Loucy (cell line): ENCODE data around the gene VANGL2.

Experiments
- H2AFZ ChIP-seq: fragments of 200-600 bp; sonication (generic); 2 replicates; pipeline ENCODE4 v1.6.0; 2016; ENCODE audit warnings: antibody characterized with exemption, mild to moderate bottlenecking, low read length, moderate library complexity
- H3F3A ChIP-seq: fragments of 200-600 bp; 2 replicates; pipeline ENCODE4 v1.6.0; 2016; ENCODE audit warnings: antibody characterized with exemption, low read depth, mild to moderate bottlenecking
- H3K27me3 ChIP-seq: fragments of 200-600 bp; sonication (generic); 2 replicates; pipeline ENCODE4 v1.6.1; 2014; ENCODE audit warnings: low read length, mild to moderate bottlenecking; ENCODE audit not compliant: insufficient read depth, poor library complexity, severe bottlenecking
- H3K36me3 ChIP-seq: fragments of 200-600 bp; sonication (generic); 2 replicates; pipeline ENCODE4 v1.6.1; 2016; ENCODE audit warnings: low read length; ENCODE audit not compliant: insufficient read depth
- H3K4me1 ChIP-seq: fragments of 200-600 bp; sonication (generic); 2 replicates; pipeline ENCODE4 v1.5.1; 2014; ENCODE audit warnings: low read length, mild to moderate bottlenecking; ENCODE audit not compliant: insufficient read depth, poor library complexity, severe bottlenecking
- H3K4me2 ChIP-seq: fragments of 200-600 bp; sonication (generic); 2 replicates; pipeline ENCODE4 v1.6.0; 2014; ENCODE audit warnings: antibody characterized with exemption, low read length, low read depth, mild to moderate bottlenecking; ENCODE audit not compliant: poor library complexity, severe bottlenecking
- H3K4me3 ChIP-seq: fragments of 200-600 bp; sonication (generic); 2 replicates; pipeline ENCODE4 v1.5.1; 2014; ENCODE audit warnings: low read length, mild to moderate bottlenecking, mixed read lengths; ENCODE audit not compliant: poor library complexity, severe bottlenecking
- H3K79me2 ChIP-seq: fragments of 200-600 bp; sonication (generic); 2 replicates; pipeline ENCODE4 v1.6.1; 2014; ENCODE audit warnings: low read length; ENCODE audit not compliant: insufficient read depth
- H3K9ac ChIP-seq: fragments of 200-600 bp; sonication (generic); 2 replicates; pipeline ENCODE4 v1.6.0; 2014; ENCODE audit warnings: mild to moderate bottlenecking, low read depth, low read length, moderate library complexity; ENCODE audit not compliant: poor library complexity, severe bottlenecking
- H3K9me2 ChIP-seq: fragments of 200-600 bp; sonication (generic); replicated peaks from 2 replicates; pipeline ENCODE4 v1.6.1; 2016; ENCODE audit warnings: low read depth, low read length, mixed read lengths
- H3K9me3 ChIP-seq: fragments of 200-600 bp; sonication (generic); 2 replicates; pipeline ENCODE4 v1.6.1; 2014; ENCODE audit warnings: mild to moderate bottlenecking, antibody characterized with exemption, low read length, low read depth; ENCODE audit not compliant: insufficient read depth
- H4K20me1 ChIP-seq: fragments of 200-600 bp; sonication (generic); 2 replicates; pipeline ENCODE4 v1.6.0; 2014; ENCODE audit warnings: antibody characterized with exemption, low read length, mild to moderate bottlenecking; ENCODE audit not compliant: insufficient read depth, poor library complexity, severe bottlenecking
- CTCF ChIP-seq: fragments of 200-600 bp; sonication (generic); conservative IDR thresholded peaks from 2 replicates; pipeline ENCODE4 v1.5.1; 2014; ENCODE audit warnings: mild to moderate bottlenecking, antibody characterized with exemption, low read length
- EZH2phosphoT487 ChIP-seq: fragments of 200-600 bp; IDR thresholded peaks from 2 replicates; pipeline ENCODE4 v1.6.1; 2018; ENCODE audit warnings: antibody characterized with exemption, mild to moderate bottlenecking, moderate library complexity, borderline replicate concordance

Gene VANGL2

GRCh38 chr1:160366731-160367515 lies 33.4 kb upstream of the VANGL2 start, which contains the start of gene NHLH1:
Gene NHLH1 (plus strand): TSS chr1:160367071. CDS start chr1:160370732, 3,661 bp downstream.
- Histone ChIP-seq H3K79me2 (no peaks in the 10 kb centered on the region), H3K4me2 (no peak within 1 kb of the TSS), H4K20me1 (no peaks in the 10 kb centered on the region), H3K36me3 (no peaks in the 10 kb centered on the region), H3K4me1 (peaks cover 12% of the 10 kb centered on the region), H3K27me3 (no peaks in the 10 kb centered on the region), H3K9ac (no peak within 1 kb of the TSS), H3K4me3 (no peak within 1 kb of the TSS), H3F3A (no peaks in the 10 kb centered on the region), H3K9me2 (no peaks in the 10 kb centered on the region), H3K9me3 (no peaks in the 10 kb centered on the region), H2AFZ (no peak within 1 kb of the TSS)
- TF ChIP-seq CTCF (no peak), EZH2phosphoT487 (no peak)

DNA sequence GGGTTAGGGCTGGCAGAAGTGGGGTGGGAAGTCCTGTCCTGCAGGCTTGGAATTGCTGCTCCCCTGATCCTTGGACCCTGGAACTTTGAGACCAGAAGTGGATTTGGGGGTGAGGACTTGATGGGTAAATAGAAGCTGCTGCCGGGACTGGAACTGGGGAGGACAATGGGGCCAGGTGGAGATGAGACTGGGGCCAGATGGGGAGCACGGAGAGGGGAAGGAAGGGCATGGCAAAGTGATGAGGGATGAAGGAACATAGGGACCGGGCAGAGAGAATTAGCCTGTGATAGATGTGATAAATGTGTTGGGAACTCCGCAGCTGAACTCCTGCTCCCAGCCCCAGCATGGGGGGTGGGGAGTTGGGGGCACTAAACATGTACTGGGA lies 32.9 kb upstream of the VANGL2 start:
- H3K79me2 ChIP-seq = no peaks in the 10 kb centered on the region
- H3K4me2 ChIP-seq = no peak overlapping the region
- H4K20me1 ChIP-seq = no peaks in the 10 kb centered on the region
- no peak overlapping the region for H3K9ac ChIP-seq
- no peaks in the 10 kb centered on the region for H3F3A ChIP-seq
- H3K9me3 ChIP-seq = no peaks in the 10 kb centered on the region
- no peaks in the 10 kb centered on the region for H3K36me3 ChIP-seq
- TF ChIP-seq EZH2phosphoT487 (no peak), CTCF (no peak)
- peaks cover 12% of the 10 kb centered on the region for H3K4me1 ChIP-seq
- H2AFZ ChIP-seq = no peak overlapping the region
- no peaks in the 10 kb centered on the region for H3K9me2 ChIP-seq
- H3K4me3 ChIP-seq = no peak overlapping the region
- no peaks in the 10 kb centered on the region for H3K27me3 ChIP-seq

DNA sequence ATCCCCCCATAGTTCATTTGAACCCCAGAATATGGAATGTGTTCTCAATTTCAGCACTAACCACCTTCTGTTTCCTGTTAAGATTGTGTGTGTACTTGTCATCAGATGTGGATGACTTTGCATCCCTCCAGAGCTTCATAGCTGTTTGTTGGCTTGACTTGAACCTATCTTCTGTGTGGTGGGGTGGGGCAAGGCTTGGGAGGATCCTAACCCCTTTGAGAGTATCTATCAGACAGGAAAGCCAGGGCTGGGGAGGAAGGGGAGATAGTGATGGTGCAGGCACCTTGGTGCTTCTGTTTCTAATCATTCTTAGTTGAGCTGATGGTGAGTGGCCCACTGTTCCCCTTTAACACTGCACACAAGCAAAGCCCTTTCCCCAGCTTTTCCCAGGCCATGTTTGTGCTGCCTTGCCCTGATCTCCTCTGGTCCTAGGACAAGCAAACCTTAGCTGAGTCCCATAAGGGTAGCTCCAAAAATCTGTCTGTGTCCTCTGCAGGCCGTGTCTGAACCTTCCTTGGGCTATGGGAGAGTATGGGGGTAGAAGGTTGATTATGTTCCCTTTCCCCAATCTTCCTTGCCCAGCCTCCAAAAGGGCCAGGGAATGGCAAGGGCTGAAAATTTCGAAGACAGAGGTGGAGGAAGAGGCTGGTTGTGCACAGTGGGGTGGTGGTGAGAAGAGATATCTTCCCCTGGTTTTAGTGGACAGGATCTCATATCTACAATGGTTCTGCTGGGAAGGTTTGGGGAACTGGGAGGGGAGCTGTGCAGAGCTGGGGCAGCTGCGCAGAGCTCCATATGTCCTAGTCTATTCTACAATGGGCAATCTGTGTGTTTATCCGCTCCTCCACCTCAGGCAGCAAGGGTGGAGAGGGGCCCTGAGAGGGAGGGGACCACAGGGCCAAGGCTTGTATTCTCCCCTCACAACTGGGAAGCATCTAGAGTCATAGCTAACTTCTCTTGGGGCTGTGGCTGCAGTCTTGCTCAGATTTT lies 32.1 kb upstream of the VANGL2 start:
- H2AFZ ChIP-seq = no peak overlapping the region
- H3K36me3 ChIP-seq = no peaks in the 10 kb centered on the region
- H3K4me2 ChIP-seq = no peak overlapping the region
- H3F3A ChIP-seq = no peaks in the 10 kb centered on the region
- no peaks in the 10 kb centered on the region for H3K79me2 ChIP-seq
- H3K9me2 ChIP-seq = no peaks in the 10 kb centered on the region
- H3K4me1 ChIP-seq = peaks cover 12% of the 10 kb centered on the region
- no peak overlapping the region for H3K9ac ChIP-seq
- H3K4me3 ChIP-seq = no peak overlapping the region
- H3K9me3 ChIP-seq = no peaks in the 10 kb centered on the region
- no peak for TF ChIP-seq EZH2phosphoT487
- TF ChIP-seq CTCF = no peak
- H4K20me1 ChIP-seq = no peaks in the 10 kb centered on the region
- no peaks in the 10 kb centered on the region for H3K27me3 ChIP-seq
